Measurements from ENCODE around the gene ARID1A.
"Not testable (repeated sequence)": the region's sequence is repeated elsewhere in the genome, so short reads cannot be mapped to it uniquely, and the experiment has no call there.

The ARID1A gene

DNA sequence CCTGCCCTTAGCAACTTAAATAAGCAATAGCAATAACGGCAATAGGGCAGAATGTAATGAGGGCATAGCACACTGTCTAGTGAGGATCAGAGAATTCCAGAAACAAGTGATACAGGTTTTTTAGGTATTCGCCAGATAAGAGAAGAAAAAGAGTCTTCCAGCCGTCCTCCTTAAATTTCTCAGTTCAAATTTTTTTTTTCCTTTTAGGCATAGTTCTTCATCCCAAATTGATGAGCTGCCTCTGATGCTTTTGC is 93.7 kb downstream of the ARID1A start:
- no peak for DNase-seq

DNA sequence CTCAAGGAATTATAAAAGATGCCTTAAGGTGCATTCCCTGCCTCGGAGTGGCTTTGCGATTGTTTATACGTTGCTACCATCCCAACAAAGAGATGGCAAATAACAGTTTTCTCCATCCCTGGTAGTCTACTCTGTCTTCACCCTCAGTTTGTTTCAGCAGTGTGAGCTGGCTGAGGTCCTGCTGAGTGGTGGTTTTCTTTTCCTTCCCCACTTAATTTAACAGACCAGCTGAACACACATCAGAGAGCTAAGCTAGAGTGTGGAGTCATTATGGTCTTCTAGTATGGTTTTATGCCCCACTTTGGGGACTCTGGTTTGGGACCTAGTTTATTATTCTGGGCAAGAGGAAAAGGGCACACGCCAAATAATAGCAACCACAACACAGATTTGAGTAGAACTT is 94.1 kb downstream of the ARID1A start:
- no peak for DNase-seq

- DNase-seq: no peak
These were observed 94.7 kb downstream of the ARID1A start for GRCh38 chr1:26790551-26790953.

DNA sequence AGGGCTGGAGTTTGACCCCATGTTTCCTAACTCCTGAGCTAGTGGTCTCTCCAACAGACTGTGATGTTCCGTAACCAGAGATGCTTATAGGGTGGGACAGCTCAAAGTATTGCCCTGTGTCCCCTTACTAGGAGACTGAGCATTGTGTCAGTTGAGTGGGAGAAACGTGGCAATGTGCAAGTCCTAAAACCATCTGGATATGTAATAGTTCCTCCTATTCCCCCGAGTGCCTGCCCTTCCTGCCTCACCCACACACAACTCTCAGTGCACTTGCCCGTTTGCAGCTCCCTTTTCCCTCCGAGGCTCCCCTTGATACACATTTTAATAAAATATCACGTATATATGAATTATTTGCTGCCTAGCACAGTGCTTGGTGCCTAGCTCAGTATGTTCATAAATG is 95.3 kb downstream of the ARID1A start:
- no peak for DNase-seq

GRCh38 chr1:26791626-26792025 is 95.8 kb downstream of the ARID1A start:
- DNase-seq: no peak

DNA sequence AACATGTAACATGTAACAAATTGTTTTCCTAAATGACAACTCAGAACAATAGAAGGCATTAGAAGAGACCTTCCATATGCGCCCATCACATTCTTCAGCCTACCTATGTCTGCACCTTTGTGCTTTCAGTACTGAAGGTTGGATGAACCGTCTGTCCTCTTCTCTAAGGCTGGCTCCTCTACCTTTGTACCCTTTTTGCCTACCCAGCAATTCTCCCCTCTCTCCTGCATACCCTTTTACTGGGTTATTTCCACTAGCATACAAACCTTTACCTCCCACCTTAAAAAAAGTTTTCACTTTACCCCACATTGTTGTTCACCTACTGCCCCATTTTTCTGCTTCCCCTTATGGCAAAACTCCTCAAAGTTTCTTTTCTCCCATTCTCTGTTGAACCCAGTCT is 97.1 kb downstream of the ARID1A start:
- no peak for DNase-seq

DNA sequence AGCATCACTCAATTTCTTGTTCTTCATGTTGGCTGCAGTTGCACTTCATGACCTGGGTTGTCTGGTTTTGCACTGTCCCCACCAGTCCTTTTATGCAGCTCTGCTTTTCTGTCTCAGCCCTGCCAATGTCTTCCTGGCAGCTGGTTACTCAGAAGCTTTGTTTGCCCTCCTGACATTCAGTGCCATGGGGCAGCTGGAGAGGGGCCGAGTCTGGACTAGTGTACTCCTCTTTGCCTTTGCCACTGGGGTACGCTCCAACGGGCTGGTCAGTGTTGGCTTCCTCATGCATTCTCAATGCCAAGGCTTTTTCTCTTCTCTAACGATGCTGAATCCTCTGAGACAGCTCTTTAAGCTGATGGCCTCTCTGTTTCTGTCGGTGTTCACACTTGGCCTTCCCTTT is 98.6 kb downstream of the ARID1A start:
- DNase-seq: no peak

- no peak for DNase-seq
These were observed 101.8 kb downstream of the ARID1A start for GRCh38 chr1:26797627-26798026.

DNA sequence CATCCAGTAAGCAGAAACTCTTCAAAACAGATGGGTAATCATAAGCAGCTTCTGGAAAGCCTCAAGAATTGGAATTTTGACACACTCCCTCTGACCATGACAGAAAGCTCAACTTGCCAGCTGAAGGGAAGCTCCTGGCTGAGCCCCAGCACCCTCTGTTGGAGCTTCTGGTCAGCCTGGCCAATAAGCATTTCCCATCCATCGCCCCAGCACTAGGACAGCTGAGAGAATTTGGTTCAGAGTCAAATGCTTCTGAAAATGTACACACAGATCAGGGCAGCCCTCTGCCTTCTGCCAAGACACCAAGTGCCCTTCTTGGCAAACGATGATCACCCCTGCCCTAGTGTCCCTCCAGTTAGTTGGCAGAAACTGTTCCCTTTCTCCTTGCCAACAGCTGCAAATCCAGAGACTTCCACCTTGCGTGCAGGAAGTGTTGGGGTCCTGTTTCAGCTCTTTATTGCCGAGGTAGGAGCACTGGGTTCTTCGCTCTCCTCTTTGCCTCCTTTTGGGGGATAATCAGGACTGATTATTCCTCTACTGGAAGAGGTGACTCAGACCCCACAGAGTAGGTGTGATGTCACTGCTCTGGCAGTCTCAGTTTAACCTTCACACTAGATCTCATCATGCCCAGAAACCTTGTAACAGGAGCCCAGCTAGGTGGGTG is 103.8 kb downstream of the ARID1A start:
- no peak for DNase-seq

- not testable (repeated sequence) for DNase-seq
These were observed 108.1 kb downstream of the ARID1A start for GRCh38 chr1:26803932-26804331.

DNA sequence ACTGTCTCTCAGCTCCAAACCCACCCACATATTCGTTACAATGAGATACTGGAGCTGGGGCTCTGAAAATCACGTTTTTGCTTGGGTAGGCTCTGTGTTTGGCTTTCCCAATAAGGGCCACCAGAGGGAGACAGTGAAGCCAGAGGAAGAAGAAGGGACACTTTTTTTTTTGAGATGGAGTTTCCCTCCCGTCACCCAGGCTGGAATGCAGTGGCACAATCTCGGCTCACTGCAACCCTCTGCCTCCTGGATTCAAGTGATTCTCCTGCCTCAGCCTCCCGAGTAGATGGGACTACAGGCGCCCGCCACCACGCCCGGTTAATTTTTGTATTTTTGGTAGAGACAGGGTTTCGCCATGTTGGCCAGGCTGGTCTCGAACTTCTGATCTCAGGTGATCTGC is 114.3 kb downstream of the ARID1A start:
- peak; percentile 42 for DNase-seq

DNA sequence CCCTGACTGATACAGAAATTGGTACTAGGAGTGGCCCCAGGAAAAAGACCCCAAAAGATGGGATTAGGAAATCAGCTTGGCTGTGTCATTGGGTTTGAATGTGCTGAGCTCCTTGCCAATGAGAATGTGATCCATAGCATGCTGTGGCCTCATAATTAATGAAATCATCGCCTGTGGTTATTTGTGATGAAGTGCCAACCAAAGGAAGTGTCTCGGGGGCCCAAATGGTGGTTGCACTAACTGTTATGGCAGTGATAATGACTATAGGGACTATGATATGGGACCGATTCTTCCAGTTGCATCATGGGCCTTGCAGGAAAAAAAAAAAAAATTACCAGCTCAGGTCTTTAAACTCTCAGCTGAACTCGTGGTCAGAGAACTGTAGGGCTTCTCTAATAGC is 115.2 kb downstream of the ARID1A start:
- no peak for DNase-seq

DNA sequence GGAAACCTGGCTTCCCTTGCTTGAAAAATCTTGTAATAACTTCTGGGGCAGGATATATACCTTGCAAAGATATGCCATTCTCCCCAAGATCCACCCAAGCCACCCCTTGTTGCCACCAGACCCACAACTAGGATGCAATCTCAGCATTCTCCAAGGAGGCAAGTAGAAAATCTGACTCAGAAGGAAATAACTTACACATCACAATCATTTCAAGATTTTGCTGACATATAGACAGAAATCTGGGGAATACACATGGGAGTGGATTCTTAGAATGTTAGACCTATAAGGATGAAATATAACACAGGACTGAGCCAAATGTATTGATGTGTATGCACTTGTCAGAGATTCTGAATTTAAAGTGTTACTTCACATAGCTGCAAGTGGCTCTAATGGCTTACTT is 115.9 kb downstream of the ARID1A start:
- DNase-seq: no peak

GRCh38 chr1:26814377-26814776 is 118.6 kb downstream of the ARID1A start:
- no peak for DNase-seq

GRCh38 chr1:26814893-26815292 is 119.1 kb downstream of the ARID1A start:
- no peak for DNase-seq

DNA sequence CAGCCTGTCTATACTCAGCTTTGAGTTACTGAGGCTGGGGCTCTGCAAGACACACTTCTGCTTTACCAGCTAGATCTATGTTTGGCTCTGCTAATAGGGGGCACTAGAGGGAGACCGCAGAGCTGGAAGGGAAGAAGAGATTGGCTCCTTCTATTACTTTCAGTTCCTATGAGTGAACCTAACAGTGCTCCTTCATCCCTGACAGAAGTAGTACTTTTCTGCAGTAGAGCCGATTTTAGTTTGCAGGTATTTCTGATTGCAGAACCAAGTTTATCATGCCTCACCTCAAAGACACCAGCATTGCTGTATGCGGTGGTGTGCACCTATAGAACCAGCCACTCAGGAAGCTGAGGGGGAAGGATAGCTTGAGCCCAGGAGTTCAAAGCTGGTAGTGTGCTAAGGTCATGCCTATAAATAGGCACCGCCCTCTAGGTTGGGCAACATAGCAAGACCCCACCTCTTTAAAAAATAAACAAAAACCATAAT is 125.0 kb downstream of the ARID1A start:
- no peak for DNase-seq

DNA sequence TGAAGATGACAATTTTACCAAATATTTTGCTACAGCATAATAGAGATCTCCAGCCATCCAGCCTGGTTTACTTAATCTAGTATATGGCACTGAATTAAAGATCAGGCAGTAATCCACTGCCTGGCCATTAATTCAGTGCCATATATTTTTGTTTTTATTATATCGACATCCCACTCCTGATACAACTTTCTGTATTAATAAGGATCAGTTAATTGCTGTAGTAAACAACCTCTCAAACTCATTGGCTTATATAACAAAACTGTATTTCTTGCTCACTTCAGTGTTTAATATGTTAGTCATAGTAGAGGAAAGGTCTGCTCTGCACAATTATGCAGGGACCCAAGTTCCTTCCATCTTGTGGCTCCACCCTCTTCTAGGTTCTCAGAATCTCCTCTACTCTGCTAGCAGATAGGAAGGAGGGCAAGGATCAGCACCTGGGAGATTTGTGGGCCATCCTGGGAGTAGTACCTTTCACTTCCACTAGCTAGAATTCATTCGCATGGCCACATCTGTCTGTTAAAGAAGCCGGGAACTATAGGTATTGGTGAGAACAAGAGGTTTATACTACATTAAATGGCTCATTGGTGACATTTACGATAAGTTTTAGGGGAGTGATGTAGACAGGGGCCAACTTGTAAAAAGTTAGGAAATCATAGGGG is 127.1 kb downstream of the ARID1A start:
- DNase-seq: no peak

GRCh38 chr1:26824731-26825130 is 128.9 kb downstream of the ARID1A start:
- no peak for DNase-seq

- DNase-seq: peak; percentile 8
These were observed 130.7 kb downstream of the ARID1A start, which contains the start of gene ZDHHC18 for GRCh38 chr1:26826261-26827105. Gene ZDHHC18 (plus strand): TSS chr1:26826688. CDS start chr1:26826805, 117 bp downstream.

DNA sequence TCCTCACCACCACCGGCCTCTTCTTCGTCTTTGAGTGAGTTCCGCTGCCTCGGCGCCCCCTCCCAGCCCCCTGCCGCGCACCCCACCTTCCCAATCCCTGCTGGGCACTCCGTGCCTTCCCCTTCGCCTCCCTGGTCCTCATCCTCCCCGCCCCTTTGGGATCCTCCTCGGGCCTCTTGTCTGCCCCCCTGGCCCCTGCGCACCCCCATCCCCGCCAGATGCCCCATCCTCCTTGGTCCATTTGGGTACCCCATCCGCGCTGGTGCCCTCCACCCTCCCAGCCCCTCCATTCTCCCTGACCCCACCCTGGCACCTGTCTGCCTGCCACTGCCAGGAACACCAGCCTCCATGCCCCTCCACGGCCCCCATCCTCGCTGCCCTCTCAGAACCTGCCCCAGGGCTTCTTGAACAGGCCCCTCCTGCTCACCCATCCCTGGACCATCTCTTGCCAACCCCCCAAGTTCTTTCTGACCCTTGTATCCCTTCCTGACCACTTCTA is 131.3 kb downstream of the ARID1A start:
- DNase-seq: no peak

DNA sequence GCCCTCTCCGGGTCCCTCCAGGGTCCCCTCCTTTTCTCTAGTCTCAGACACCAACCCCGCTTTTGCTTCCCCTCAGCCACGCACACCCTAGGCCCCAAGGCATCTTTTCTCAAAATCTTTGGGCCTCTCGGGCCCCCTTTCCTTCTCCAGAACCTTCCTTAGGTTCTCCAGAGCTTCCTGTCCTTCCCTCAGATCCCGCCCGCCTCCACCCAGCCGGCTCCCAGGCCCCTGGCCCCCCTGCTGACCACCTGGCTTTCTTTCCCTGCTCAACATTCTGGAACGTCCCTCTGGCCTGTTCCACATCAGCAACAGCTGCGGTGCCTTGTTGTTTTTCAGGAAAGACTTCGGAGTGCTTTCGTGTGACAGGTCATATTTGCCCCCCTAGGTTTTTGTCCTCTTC is 131.8 kb downstream of the ARID1A start:
- DNase-seq: no peak

DNA sequence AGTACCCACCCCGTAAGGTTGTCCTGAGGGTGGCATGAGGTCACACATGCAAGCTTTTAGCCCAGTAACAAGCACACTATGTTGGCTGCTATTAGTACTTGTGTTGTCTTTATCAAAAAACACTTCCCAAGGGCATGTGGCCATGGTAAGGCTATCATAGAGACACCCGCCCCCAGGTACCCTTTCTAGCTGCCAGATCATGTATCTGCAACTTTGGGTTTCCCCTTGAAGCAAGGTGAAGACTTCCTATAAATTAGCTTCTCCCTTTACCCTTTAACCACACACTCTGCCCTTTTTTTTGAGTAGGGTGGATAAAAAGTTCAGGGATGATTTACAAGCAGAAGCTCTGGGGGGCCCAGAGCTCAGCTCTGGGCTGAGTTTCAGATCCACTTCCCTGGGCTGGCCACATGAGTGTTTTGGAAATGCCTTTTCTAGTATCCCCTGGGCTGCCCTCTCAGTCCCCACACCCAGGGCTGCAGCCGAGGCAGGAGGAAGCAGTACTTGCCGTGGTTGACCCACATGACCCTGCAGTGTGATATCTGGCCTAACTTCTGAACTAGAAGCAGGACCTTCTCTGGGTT is 132.7 kb downstream of the ARID1A start:
- no peak for DNase-seq

GRCh38 chr1:26829184-26829911 is 133.5 kb downstream of the ARID1A start:
- DNase-seq: no peak

Measured in DMS153 (cell line).